BLaER1 treated with 17β-estradiol and CSF1 and Interleukin-3, amounts not matched to agents 10 nM and 100 nM (cell line): Measurements from ENCODE around the gene PRKAB1.
A peak's percentile ranks its signal among the peaks of the same experiment; 100 is the strongest.
"Not testable (repeated sequence)": the region's sequence is repeated elsewhere in the genome, so short reads cannot be mapped to it uniquely, and the experiment has no call there.

ENCODE experiments used
- H3K27ac ChIP-seq, 11 experiments: shearing (Covaris generic); formaldehyde crosslinking; 2 replicates each; pipeline ENCODE4 v1.8.1; 2022
- H3K27me3 ChIP-seq, 11 experiments: shearing (Covaris generic); formaldehyde crosslinking; 2 replicates each; pipeline ENCODE4 v1.8.1; 2022
- H3K36me3 ChIP-seq, 11 experiments: shearing (Covaris generic); formaldehyde crosslinking; 2 replicates each; pipeline ENCODE4 v1.8.1; 2022
- H3K4me1 ChIP-seq, 10 experiments: shearing (Covaris generic); formaldehyde crosslinking; 2 replicates each; pipeline ENCODE4 v1.8.1; 2022
- H3K4me2 ChIP-seq, 11 experiments: shearing (Covaris generic); formaldehyde crosslinking; 2 replicates each; pipeline ENCODE4 v1.8.1; 2022
- H3K4me3 ChIP-seq, 10 experiments: shearing (Covaris generic); formaldehyde crosslinking; 2 replicates each; pipeline ENCODE4 v1.8.1; 2022
- H3K9ac ChIP-seq, 11 experiments: shearing (Covaris generic); formaldehyde crosslinking; 2 replicates each; pipeline ENCODE4 v1.8.1; 2022
- H3K9me3 ChIP-seq, 11 experiments: shearing (Covaris generic); formaldehyde crosslinking; replicated peaks in 1 of 11; 2 replicates each; pipeline ENCODE4 v1.8.1; 2022
- H4K20me1 ChIP-seq, 11 experiments: shearing (Covaris generic); formaldehyde crosslinking; 2 replicates each; pipeline ENCODE4 v1.8.1; 2022
- Cebpa-rat ChIP-seq, 11 experiments: shearing (Covaris generic); IDR thresholded peaks; 2 replicates each; pipeline ENCODE4 v1.8.1; 2022

The PRKAB1 gene, protein sequence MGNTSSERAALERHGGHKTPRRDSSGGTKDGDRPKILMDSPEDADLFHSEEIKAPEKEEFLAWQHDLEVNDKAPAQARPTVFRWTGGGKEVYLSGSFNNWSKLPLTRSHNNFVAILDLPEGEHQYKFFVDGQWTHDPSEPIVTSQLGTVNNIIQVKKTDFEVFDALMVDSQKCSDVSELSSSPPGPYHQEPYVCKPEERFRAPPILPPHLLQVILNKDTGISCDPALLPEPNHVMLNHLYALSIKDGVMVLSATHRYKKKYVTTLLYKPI

DNA sequence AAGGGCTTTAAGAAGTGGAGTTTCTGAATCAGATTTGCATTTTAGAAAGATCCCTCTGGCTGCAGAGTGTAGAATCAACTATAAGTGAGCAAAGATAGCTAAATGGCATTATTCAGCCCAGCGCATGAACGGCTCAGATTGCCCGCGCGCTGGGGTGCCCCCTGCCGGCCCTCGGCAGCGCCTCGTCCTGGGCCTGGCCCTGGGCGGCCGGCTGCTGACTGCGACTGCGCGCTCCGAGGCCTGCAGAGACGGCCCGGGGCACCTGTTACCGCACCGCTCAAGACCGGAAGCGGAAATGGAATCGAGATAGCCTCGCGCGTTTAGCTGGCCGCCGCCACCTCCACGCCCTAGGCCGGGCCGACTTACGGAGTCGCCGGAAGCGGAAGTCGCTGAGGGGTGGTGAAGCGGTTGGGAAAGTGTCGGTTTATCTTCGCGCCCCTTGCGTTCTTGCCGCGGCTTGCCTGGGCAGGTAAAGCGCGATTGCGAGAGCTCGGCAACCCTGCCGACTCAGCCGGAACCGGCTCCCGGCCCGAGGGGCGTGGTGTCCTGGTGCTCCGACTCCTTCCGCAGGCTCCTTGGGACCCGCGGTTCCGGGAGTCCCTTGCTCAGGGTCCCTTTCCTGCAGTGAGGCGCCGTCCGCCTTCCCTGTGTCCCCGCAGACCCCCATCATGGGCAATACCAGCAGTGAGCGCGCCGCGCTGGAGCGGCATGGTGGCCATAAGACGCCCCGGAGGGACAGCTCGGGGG is at the start of gene PRKAB1:
Gene PRKAB1, plus strand, starts transcription at position 557 of the 747 bp plus-strand sequence. Its CDS starts 112 bp downstream, at position 669.
- Histone ChIP-seq H3K4me3 (peak within 1 kb of the TSS; percentile 83 to 97 (median 87)), H3K4me2 (peak within 1 kb of the TSS; percentile 81 to 97 (median 90)), H3K27me3 (no peaks in the 10 kb centered on the region), H3K4me1 (peaks cover 44 to 64% (median 49%) of the 10 kb centered on the region in 10 experiments), H3K9me3 (no peaks in the 10 kb centered on the region), H3K36me3 (peaks cover 24 to 34% (median 31%) of the 10 kb centered on the region in 11 experiments), H4K20me1 (peaks cover 0 to 20% (median 4%) of the 10 kb centered on the region in 11 experiments; a peak in 9 of 22 replicates), H3K27ac (peak within 1 kb of the TSS; percentile 88 to 96 (median 93)), H3K9ac (peak within 1 kb of the TSS; percentile 89 to 95 (median 93))
- TF ChIP-seq Cebpa-rat (IDR thresholded peaks at IDR 0.05), result peak in 3 of 11 experiments; percentile 68 to 81 (median 78); a peak in 6 of 22 replicates

DNA sequence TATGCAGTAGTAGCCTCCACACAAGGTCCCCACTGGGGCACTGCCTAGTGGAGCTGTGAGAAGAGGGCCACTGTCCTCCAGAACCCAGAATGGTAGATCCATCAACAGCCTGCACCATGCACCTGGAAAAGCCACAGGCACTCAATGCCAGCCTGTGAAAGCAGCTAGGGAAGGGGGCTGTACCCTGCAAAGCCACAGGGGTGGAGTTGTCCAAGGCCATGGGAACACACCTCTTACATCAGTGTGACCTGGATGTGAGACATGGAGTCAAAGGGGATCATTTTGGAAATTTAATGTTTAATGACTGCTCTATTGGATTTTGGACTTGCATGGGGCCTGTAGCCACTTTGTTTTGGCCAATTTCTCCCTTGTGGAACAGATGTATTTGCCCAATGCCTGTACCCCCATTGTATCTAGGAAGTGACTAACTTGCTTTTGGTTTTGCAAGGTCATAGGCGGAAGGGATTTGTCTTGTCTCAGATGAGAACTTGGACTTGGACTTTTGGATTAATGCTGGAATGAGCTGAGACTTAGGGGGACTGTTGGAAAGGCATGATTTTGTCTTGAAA is 49.5 kb upstream of the PRKAB1 start:
- H3K9me3 ChIP-seq, result peaks cover 13 to 35% (median 19%) of the 10 kb centered on the region in 11 experiments; a peak in 20 of 22 replicates
- H3K4me1 ChIP-seq, H3K4me3 ChIP-seq, H3K4me2 ChIP-seq, H4K20me1 ChIP-seq, H3K36me3 ChIP-seq, H3K27ac ChIP-seq, H3K27me3 ChIP-seq, H3K9ac ChIP-seq: not testable (repeated sequence)

DNA sequence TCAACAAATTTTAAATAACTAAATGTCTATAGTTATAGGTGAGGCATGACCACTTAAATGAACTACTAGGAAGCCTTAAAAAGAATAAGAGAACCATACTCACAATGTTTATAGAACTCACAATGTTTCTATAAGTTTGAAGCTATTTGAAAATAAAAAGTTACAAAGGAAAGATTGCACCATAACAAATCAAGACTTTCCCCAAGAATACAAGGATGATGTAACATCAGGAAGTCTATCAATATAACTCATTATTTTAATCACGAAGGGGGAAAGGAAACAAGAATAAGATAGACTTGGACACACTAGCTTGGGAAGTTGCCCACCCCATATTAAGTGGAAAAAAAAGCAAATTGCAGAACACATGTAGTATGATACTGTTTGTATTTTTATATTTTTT is 47.4 kb upstream of the PRKAB1 start:
- H3K4me3 ChIP-seq, result no peak overlapping the region
- no peak overlapping the region for H3K4me2 ChIP-seq
- no peak overlapping the region for H3K9ac ChIP-seq
- no peak for TF ChIP-seq Cebpa-rat (IDR thresholded peaks at IDR 0.05)
- no peak overlapping the region for H3K27ac ChIP-seq
- H4K20me1 ChIP-seq, result no peaks in the 10 kb centered on the region
- no peaks in the 10 kb centered on the region for H3K27me3 ChIP-seq
- H3K4me1 ChIP-seq, result no peaks in the 10 kb centered on the region
- H3K36me3 ChIP-seq, result no peaks in the 10 kb centered on the region
- peaks cover 13 to 35% (median 19%) of the 10 kb centered on the region in 11 experiments; a peak in 20 of 22 replicates for H3K9me3 ChIP-seq

- Histone ChIP-seq H3K4me1 (no peaks in the 10 kb centered on the region), H3K27ac (no peak overlapping the region)
These were observed 46.1 kb upstream of the PRKAB1 start for GRCh38 chr12:119621878-119622277.

DNA sequence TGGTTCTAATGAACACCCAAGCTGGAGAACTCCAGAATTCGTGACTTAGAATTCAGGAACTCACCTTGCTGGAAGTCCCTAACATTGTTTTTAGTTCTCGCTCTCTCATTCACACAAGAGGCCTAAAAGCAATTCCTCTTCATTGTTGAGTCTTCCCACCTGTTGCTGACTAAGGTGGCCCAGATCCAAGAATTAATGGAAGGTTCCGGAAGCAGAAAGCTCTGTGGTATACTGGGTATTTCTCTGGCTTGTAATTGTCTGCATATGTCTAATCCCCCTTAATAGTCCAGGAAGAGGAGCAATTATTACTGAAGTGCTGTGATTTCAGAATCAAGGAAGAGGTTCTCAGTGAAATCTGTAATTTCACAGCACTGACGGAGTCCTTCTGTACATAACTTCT is 43.0 kb upstream of the PRKAB1 start:
- H3K36me3 ChIP-seq, result no peaks in the 10 kb centered on the region
- no peak for TF ChIP-seq Cebpa-rat (IDR thresholded peaks at IDR 0.05)
- no peaks in the 10 kb centered on the region for H3K27me3 ChIP-seq
- H3K4me1 ChIP-seq, result no peaks in the 10 kb centered on the region
- H3K27ac ChIP-seq, result no peak overlapping the region
- H3K9ac ChIP-seq, result no peak overlapping the region
- peaks cover 0 to under 1% (median 0%) of the 10 kb centered on the region in 11 experiments; a peak in 1 of 22 replicates for H3K9me3 ChIP-seq
- no peak overlapping the region for H3K4me3 ChIP-seq
- no peak overlapping the region for H3K4me2 ChIP-seq
- H4K20me1 ChIP-seq, result no peaks in the 10 kb centered on the region

More at GRCh38 chr12:119621878-119622277, 46.1 kb upstream of the PRKAB1 start:
- Histone ChIP-seq H3K4me2 (no peak overlapping the region), H3K9ac (no peak overlapping the region), H3K4me3 (no peak overlapping the region), H3K9me3 (peaks cover 13 to 29% (median 19%) of the 10 kb centered on the region in 11 experiments; a peak in 20 of 22 replicates), H3K36me3 (no peaks in the 10 kb centered on the region), H3K27me3 (no peaks in the 10 kb centered on the region), H4K20me1 (no peaks in the 10 kb centered on the region)
- no peak for TF ChIP-seq Cebpa-rat (IDR thresholded peaks at IDR 0.05)

- H3K4me2 ChIP-seq, result no peak overlapping the region
- no peaks in the 10 kb centered on the region for H3K4me1 ChIP-seq
- H4K20me1 ChIP-seq, result no peaks in the 10 kb centered on the region
- no peak overlapping the region for H3K9ac ChIP-seq
- H3K36me3 ChIP-seq, result no peaks in the 10 kb centered on the region
- H3K4me3 ChIP-seq, result no peak overlapping the region
- H3K27me3 ChIP-seq, result no peaks in the 10 kb centered on the region
- no peak for TF ChIP-seq Cebpa-rat (IDR thresholded peaks at IDR 0.05)
- no peaks in the 10 kb centered on the region for H3K9me3 ChIP-seq
- no peak overlapping the region for H3K27ac ChIP-seq
These were observed 40.8 kb upstream of the PRKAB1 start for GRCh38 chr12:119627019-119627643.

DNA sequence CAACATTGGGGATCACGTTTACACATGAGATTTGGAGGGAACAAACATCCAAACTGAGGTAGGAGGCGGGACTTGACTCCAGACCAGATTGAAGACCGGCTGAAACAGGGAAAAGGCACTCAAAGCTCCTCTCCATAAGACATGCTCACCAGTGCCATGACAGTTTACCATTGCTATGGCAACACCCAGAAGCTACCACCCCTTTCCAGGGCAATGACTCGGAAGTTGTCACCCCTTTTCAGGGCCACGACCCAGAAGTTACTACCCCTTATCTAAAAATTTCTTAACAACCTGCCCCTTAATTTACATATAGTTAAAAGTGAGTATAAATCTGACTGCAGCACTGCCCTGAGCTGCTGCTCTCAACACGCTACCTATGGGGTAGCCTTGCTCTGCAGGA is 40.2 kb upstream of the PRKAB1 start:
- Histone ChIP-seq H3K4me1 (no peaks in the 10 kb centered on the region), H3K4me3 (no peak overlapping the region), H3K4me2 (no peak overlapping the region), H3K27ac (no peak overlapping the region), H4K20me1 (no peaks in the 10 kb centered on the region), H3K9ac (no peak overlapping the region), H3K9me3 (no peaks in the 10 kb centered on the region), H3K36me3 (no peaks in the 10 kb centered on the region), H3K27me3 (no peaks in the 10 kb centered on the region)
- TF ChIP-seq Cebpa-rat (IDR thresholded peaks at IDR 0.05), result no peak

GRCh38 chr12:119630223-119630780 is 37.6 kb upstream of the PRKAB1 start:
- H3K4me2 ChIP-seq, result no peak overlapping the region
- no peaks in the 10 kb centered on the region for H3K9me3 ChIP-seq
- no peaks in the 10 kb centered on the region for H4K20me1 ChIP-seq
- H3K4me3 ChIP-seq, result no peak overlapping the region
- TF ChIP-seq Cebpa-rat (IDR thresholded peaks at IDR 0.05), result no peak
- H3K36me3 ChIP-seq, result no peaks in the 10 kb centered on the region
- H3K9ac ChIP-seq, result no peak overlapping the region
- no peaks in the 10 kb centered on the region for H3K27me3 ChIP-seq
- H3K4me1 ChIP-seq, result no peaks in the 10 kb centered on the region
- no peak overlapping the region for H3K27ac ChIP-seq
